Kidney (tissue), 14 donors: ENCODE measurements around the gene PLEKHA6. TPM values are rescaled to one million over a fixed set of nuclear protein-coding genes. Genes with fewer than 3 reads are reported as not detected.

Experiments used
- DNase-seq, 5 donors: peaks; one replicate each; pipeline ENCODE4 v3.0.0-alpha.2; 2013 to 2020
- FAIRE-seq: peaks from 2 replicates; lab custom pipeline; 2012; peaks lifted over from hg19 to GRCh38; lab: Jason Lieb, UNC
- H3K27ac ChIP-seq, 2 donors: one replicate each; pipeline ENCODE4 v1.7.0; 2013; ENCODE audit warnings: low read depth in 2 of 2, low read length in 2 of 2, inconsistent platforms in 1 of 2
- H3K27me3 ChIP-seq: one replicate; pipeline ENCODE4 v1.7.1; 2013; ENCODE audit warnings: low read length, inconsistent platforms; ENCODE audit not compliant: control insufficient read depth, insufficient read depth
- H3K36me3 ChIP-seq, 3 donors: one replicate each; pipeline versions ENCODE4 v1.7.0 to v1.7.1; 2013; ENCODE audit warnings: low read length in 3 of 3, control low read depth in 1 of 3, inconsistent platforms in 1 of 3; ENCODE audit not compliant: insufficient read depth in 3 of 3, control insufficient read depth in 2 of 3
- H3K4me1 ChIP-seq, 3 donors: one replicate each; pipeline versions ENCODE4 v1.7.0 to v1.7.1; 2013; ENCODE audit warnings: low read length in 3 of 3, inconsistent platforms in 1 of 3, low read depth in 1 of 3; ENCODE audit not compliant: control insufficient read depth in 2 of 3, insufficient read depth in 2 of 3
- H3K4me3 ChIP-seq, 3 donors: one replicate each; pipeline versions ENCODE4 v1.7.0 to v1.8.1; 2013; ENCODE audit warnings: low read length in 3 of 3, control low read depth in 1 of 3, inconsistent platforms in 1 of 3
- H3K9ac ChIP-seq, 3 donors: one replicate each; pipeline versions ENCODE4 v1.7.0 to v1.7.1; 2013; ENCODE audit warnings: low read length in 3 of 3, control low read depth in 1 of 3, inconsistent platforms in 1 of 3
- H3K9me3 ChIP-seq, 3 donors: one replicate each; pipeline versions ENCODE4 v1.7.0 to v1.7.1; 2013; ENCODE audit warnings: low read length in 3 of 3, control low read depth in 1 of 3, inconsistent platforms in 1 of 3; ENCODE audit not compliant: control insufficient read depth in 2 of 3, insufficient read depth in 1 of 3
- intact Hi-C: fragments of 100-400 bp; cut with DNase I; formaldehyde crosslinking; loops from one replicate; pipeline ENCODE4 v1.11.1; 2022
- polyA plus RNA-seq: library from polyadenylated mRNA; stranded (reverse); fragments of 350-450 nt; fragmentation: Illumina TruSeq; extraction: RNeasy Lipid Tissue Mini Kit (QIAGEN cat#74804); gene quantifications from one replicate; pipeline ENCODE4 v1.2.3, GENCODE V29; 2014; ENCODE audit warnings: low read depth, low replicate concordance; ENCODE audit not compliant: insufficient read depth
- total RNA-seq: library from RNA; stranded (reverse); fragmentation: NEBNext Ultra II Directional; extraction: Animal tissue kit (Norgen Biotek cat#: 25700); gene quantifications from one replicate; pipeline ENCODE4 v1.2.1, GENCODE V29; 2021
- TF ChIP-seq, protein P1 (sequence below): IDR thresholded peaks from 3 replicates; pipeline ENCODE4 v1.5.1; 2012; ENCODE audit warnings: mild to moderate bottlenecking, moderate library complexity, borderline replicate concordance; ENCODE audit not compliant: insufficient read depth; ENCODE audit errors: extremely low read depth
- donor health status: control.
- donor health status: control.
- donor health status: control.
- donor health status: control.
- donor health status: control.
- donor health status: DM: yes; HTN: yes; CAD: no.
- donor health status: Normal renal cell carcinoma (clear cell type).

The PLEKHA6 gene
- total and polyA plus RNA-seq, 2 donors from 2014 or later: 17.5 to 65.1 TPM

DNA sequence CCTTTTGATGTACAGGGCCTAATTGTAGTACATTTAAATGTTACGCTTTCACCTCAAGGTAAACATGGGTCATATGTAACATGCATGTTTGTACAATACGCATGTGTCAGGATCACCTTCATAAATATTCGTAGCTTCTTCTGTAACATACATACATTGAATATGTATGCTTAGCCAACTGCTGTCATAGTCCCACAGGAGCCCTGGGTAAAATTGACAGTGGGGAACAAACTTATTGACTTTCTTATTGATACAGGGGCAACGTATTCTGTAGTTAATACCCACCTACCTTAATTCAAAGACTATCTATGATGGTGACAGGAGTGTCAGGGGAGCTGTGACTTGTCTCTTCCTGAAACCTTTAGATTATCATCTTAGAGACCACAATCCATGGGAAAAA is 189.9 kb downstream of the PLEKHA6 start:
- no peak for FAIRE-seq
- Histone ChIP-seq H3K4me3 (no peak overlapping the region), H3K27me3 (no peaks in the 10 kb centered on the region), H3K9me3 (peaks cover 0 to 10% (median 0%) of the 10 kb centered on the region in 3 donors), H3K4me1 (no peaks in the 10 kb centered on the region), H3K36me3 (no peaks in the 10 kb centered on the region), H3K27ac (no peak overlapping the region), H3K9ac (no peak overlapping the region)
- intact Hi-C loops: loop anchor here (10.0 kb wide), 1 partner anchor 195 kb away; no protein-coding TSS in a partner anchor
- TF ChIP-seq, protein P1, sequence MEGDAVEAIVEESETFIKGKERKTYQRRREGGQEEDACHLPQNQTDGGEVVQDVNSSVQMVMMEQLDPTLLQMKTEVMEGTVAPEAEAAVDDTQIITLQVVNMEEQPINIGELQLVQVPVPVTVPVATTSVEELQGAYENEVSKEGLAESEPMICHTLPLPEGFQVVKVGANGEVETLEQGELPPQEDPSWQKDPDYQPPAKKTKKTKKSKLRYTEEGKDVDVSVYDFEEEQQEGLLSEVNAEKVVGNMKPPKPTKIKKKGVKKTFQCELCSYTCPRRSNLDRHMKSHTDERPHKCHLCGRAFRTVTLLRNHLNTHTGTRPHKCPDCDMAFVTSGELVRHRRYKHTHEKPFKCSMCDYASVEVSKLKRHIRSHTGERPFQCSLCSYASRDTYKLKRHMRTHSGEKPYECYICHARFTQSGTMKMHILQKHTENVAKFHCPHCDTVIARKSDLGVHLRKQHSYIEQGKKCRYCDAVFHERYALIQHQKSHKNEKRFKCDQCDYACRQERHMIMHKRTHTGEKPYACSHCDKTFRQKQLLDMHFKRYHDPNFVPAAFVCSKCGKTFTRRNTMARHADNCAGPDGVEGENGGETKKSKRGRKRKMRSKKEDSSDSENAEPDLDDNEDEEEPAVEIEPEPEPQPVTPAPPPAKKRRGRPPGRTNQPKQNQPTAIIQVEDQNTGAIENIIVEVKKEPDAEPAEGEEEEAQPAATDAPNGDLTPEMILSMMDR: no peak
- no peak for DNase-seq

Other genes with a start within 250 kb of the PLEKHA6 start
- 33.3 TPM for gene ETNK2, start 207.9 kb downstream of the PLEKHA6 start, total RNA-seq
- gene ETNK2, start 207.9 kb downstream of the PLEKHA6 start, polyA plus RNA-seq: 166 TPM
- gene REN, start 193.6 kb downstream of the PLEKHA6 start, total RNA-seq: 32.4 TPM
- 1,159 TPM for gene REN, start 193.6 kb downstream of the PLEKHA6 start, polyA plus RNA-seq
- gene KISS1, start 163.4 kb downstream of the PLEKHA6 start, total RNA-seq: 0.50 TPM
- gene KISS1, start 163.4 kb downstream of the PLEKHA6 start, polyA plus RNA-seq: 25.2 TPM
- 8.9 TPM for gene GOLT1A, start 145.9 kb downstream of the PLEKHA6 start, total RNA-seq
- 47.7 TPM for gene GOLT1A, start 145.9 kb downstream of the PLEKHA6 start, polyA plus RNA-seq
- 41.6 TPM for gene PPP1R15B, start 51.9 kb upstream of the PLEKHA6 start, total RNA-seq
- 12.3 TPM for gene PPP1R15B, start 51.9 kb upstream of the PLEKHA6 start, polyA plus RNA-seq
- gene PIK3C2B, start 134.9 kb upstream of the PLEKHA6 start, total RNA-seq: 36.4 TPM
- gene PIK3C2B, start 134.9 kb upstream of the PLEKHA6 start, polyA plus RNA-seq: 2.5 TPM
- 87.9 TPM for gene MDM4, start 156.5 kb upstream of the PLEKHA6 start, total RNA-seq
- 6.3 TPM for gene MDM4, start 156.5 kb upstream of the PLEKHA6 start, polyA plus RNA-seq